ENCODE measurements around the gene ATG10. TPM values are rescaled to one million over a fixed set of nuclear protein-coding genes. Genes with fewer than 3 reads are reported as not detected.
A peak's percentile ranks its signal among the peaks of the same experiment; 100 is the strongest.
"Not testable (repeated sequence)": the region's sequence is repeated elsewhere in the genome, so short reads cannot be mapped to it uniquely, and the experiment has no call there.

ATG10 gene
- total RNA-seq, 8 experiments from 2014 or later: 4.5 to 15.9 (median 7.8) TPM

- ATAC-seq (replicated peaks in 6 of 8); H3K27ac ChIP-seq; H3K4me3 ChIP-seq; in situ Hi-C loops (cut with MboI; ENCODE audit: low pct_unique_long_range_greater_than_20kb in 2 of 9, low sequenced_read_pairs in 9 of 9, unreplicated experiment in 9 of 9): not testable (repeated sequence)
- WGBS, 10 experiments: 42 to 100% (median 91%) methylated on average over 1 to 4 of the region's 4 CpGs; no CpG with 5 or more reads in 4 of the 10 experiments
- peaks cover 3 to 11% of the 10 kb centered on the region in 2 donors for H3K4me1 ChIP-seq (replicated peaks in 1 of 2)
These were observed 301.6 kb downstream of the ATG10 start for GRCh38 chr5:82273426-82273825.

DNA sequence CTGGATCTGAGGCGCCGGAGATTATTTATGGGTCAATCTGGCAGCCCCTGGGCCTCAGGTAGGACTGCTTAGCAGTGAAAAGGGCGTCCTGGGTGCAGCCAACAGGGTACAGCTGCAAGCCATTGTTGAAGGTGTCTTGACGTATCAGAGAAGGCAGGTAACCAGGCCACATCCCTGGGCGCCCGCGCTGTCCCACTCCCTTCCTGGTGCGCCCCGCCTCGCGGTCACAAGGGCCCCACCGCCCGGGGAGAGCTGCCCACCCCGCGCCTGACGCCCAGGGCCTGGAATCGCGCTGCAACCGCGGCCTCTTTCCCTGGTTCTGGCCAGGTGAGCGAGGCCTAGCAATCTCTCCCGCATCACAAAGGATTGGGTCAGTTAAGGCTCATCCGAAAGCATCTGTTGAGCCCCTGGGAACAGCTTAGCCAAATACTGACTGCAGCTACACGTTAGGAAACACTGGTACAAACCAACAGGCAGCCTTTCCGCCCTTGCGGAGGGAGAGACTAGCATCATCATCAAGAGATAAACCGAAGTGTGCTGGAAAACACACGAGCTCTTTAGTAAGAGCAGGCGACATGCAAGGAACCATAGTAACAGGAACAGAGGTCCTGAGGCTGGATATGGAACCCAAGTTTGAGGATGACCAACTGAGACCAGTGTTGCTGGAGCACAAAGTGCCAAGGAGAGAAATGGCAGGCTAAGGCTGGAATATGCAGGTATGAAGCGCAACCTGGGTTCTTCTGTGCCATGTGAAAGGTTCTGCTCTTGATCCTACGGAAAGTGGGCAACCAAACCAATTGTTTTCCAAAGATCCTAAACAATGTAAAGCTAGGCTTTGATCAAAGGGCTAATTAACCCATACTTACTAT, 302.8 kb downstream of the ATG10 start:
- in situ Hi-C loops (cut with MboI; ENCODE audit: low pct_unique_long_range_greater_than_20kb in 2 of 9, low sequenced_read_pairs in 9 of 9, unreplicated experiment in 9 of 9): no loop called here
- H3K4me3 ChIP-seq: no peak overlapping the region
- peak in 1 of 8 experiments; percentile 4 for ATAC-seq (replicated peaks in 6 of 8)
- WGBS, 10 experiments: 90 to 100% (median 94%) methylated on average over 1 to 13 of the region's 31 CpGs; no CpG with 5 or more reads in 1 of the 10 experiments
- peaks cover 7 to 11% of the 10 kb centered on the region in 2 donors for H3K4me1 ChIP-seq (replicated peaks in 1 of 2)
- H3K27ac ChIP-seq: no peak overlapping the region

DNA sequence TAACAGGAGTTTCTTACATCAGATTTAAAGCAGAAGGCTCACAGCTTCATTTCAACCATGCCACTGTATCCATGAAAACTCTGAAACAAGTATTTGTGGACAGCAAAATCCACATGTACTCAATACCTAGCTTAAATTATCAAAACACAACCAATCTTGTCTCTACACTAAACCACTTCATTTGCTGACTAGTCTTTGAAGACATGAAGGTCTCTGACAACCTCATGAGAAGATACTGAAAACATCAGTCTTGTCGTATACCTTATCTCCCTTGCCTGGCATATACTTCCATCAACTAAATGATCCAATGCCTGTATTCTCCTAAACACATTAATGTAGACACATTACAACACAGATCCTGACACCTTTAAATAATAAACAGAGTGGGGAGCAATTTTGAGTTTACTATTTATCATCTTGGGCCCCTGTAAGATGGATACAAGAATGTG, 303.4 kb downstream of the ATG10 start:
- no peak overlapping the region for H3K27ac ChIP-seq
- ATAC-seq (replicated peaks in 6 of 8): no peak
- peaks cover 7 to 11% of the 10 kb centered on the region in 2 donors for H3K4me1 ChIP-seq (replicated peaks in 1 of 2)
- no peak overlapping the region for H3K4me3 ChIP-seq
- 86 to 100% (median 100%) methylated on average over 1 of the region's 1 CpG; no CpG with 5 or more reads in 2 of the 10 experiments for WGBS, 10 experiments
- in situ Hi-C loops (cut with MboI; ENCODE audit: low pct_unique_long_range_greater_than_20kb in 2 of 9, low sequenced_read_pairs in 9 of 9, unreplicated experiment in 9 of 9): no loop called here

DNA sequence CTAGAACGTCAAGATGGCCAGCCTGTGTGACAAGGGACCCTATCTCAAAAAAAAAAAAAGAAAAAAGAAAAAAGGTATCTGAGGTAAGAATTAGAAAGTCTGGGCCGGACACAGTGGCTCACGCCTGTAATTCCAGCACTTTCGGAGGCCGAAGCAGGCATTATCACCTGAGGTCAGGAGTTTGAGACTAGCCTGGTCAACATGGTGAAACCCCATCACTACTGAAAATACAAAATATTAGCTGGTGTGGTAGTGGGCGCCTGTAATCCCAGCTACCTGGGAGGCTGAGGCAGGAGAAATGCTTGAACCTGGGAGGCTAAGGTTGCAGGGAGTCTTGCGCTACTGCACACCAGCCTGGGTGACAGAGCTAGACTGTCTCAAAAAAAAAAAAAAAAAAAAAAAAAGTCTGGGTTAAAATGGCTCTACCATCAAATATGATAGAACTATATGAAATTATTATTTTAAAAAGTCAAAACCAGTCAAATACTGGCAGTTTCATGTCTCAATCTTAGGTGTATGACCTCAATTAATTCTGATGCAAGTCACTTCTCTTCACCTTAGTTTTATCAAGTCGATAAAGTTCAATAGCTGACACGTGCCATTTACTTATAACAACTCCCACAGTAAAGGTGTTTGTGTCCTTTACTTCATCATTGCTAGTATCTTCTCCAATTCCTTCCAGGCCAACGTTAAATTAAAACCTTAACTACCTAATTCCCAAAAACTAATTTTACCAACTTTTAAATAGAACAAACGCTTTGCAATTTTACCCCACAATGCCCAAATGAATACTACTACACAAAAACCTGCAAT, 305.2 kb downstream of the ATG10 start:
- no peak for ATAC-seq (replicated peaks in 6 of 8)
- H3K27ac ChIP-seq: peak overlapping the region in 1 of 2 donors; percentile 97

DNA sequence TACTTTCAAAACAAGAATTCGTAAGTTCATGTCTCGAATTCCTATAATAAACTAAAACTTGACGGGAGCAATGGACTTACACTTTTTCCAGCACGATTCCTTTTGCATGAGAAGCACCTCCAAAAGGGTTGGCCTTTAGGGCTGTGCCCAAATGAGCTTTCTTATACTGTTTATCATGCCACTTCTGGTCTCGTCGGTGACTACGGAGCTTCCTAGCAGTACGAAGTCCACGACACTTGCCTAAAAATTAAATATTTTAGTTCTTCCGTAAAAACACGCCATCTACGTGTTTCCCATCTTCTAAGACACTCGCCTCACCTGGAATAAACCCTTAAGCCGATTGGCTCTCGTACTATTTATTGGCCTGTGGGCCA, 305.8 kb downstream of the ATG10 start:
- Histone ChIP-seq H3K4me1 (replicated peaks in 1 of 2) (peaks cover 7 to 11% of the 10 kb centered on the region in 2 donors), H3K4me3 (peak overlapping the region; percentile 47 to 55 (median 50)), H3K27ac (peak overlapping the region; percentile 97)
- 0 to 5% (median 0%) methylated on average over 1 to 15 of the region's 15 CpGs; no CpG with 5 or more reads in 1 of the 10 experiments for WGBS, 10 experiments
- in situ Hi-C loops (cut with MboI; ENCODE audit: low pct_unique_long_range_greater_than_20kb in 2 of 9, low sequenced_read_pairs in 9 of 9, unreplicated experiment in 9 of 9): no loop called here
- ATAC-seq (replicated peaks in 6 of 8): peak in 2 of 8 experiments; percentile 2

More for the DNA sequence above, 305.2 kb downstream of the ATG10 start:
- H3K4me1 ChIP-seq (replicated peaks in 1 of 2): peaks cover 7 to 11% of the 10 kb centered on the region in 2 donors
- in situ Hi-C loops (cut with MboI; ENCODE audit: low pct_unique_long_range_greater_than_20kb in 2 of 9, low sequenced_read_pairs in 9 of 9, unreplicated experiment in 9 of 9): no loop called here
- WGBS, 10 experiments: 22 to 85% (median 62%) methylated on average over 4 to 11 of the region's 11 CpGs
- H3K4me3 ChIP-seq: peak overlapping the region; percentile 47 to 55 (median 50)

DNA sequence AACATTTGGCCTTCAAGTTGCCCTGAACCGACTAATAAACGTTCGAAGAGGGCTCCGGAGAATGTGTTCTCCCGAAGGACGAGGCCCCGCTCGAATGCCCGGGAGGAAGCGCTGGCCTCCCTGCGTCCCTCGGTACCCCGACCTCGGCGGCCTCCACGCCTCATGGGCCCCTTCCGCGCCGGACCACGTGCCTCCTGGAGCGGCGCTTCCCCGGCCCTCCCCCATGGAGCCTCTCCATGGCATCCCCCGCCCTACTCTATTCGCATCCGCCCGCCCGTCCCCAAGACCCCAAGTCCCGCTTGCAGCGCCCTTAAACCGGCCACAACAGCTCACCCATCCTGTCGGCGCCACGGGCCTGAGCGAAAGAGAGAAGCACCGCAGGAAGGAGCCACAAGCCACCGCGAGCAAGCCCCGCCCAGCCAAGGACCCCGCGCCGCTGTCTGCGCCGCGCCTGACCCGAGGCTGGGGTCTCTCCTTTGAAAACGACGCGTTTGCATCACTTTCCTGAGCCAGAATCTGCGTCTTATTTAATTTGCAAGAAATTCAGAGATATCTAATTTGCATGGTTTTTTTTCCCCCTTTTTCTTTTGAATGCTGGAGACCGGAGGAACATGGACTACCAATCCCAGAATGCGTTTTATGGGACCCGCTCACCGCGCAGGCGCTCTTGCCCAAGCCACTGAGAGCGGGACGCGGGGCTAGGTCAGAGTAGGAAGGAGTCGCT, 306.3 kb downstream of the ATG10 start, which contains the start of gene RPS23:
TSS of gene RPS23 (minus strand) at position 368 of the 724 bp plus-strand sequence. CDS start at position 337, 31 bp downstream.
- ATAC-seq (replicated peaks in 6 of 8): peak; percentile 88 to 99 (median 96)
- Histone ChIP-seq H3K4me1 (replicated peaks in 1 of 2) (peaks cover 7 to 11% of the 10 kb centered on the region in 2 donors), H3K27ac (peak within 1 kb of the TSS; percentile 97), H3K4me3 (peak within 1 kb of the TSS; percentile 47 to 55 (median 50))
- whole genome bisulfite sequencing, 10 experiments: 0 to 7% (median 0%) methylated on average over 1 to 25 of the region's 60 CpGs; no CpG with 5 or more reads in 2 of the 10 experiments
- in situ Hi-C loops (cut with MboI; ENCODE audit: low pct_unique_long_range_greater_than_20kb in 2 of 9, low sequenced_read_pairs in 9 of 9, unreplicated experiment in 9 of 9): no loop called here

DNA sequence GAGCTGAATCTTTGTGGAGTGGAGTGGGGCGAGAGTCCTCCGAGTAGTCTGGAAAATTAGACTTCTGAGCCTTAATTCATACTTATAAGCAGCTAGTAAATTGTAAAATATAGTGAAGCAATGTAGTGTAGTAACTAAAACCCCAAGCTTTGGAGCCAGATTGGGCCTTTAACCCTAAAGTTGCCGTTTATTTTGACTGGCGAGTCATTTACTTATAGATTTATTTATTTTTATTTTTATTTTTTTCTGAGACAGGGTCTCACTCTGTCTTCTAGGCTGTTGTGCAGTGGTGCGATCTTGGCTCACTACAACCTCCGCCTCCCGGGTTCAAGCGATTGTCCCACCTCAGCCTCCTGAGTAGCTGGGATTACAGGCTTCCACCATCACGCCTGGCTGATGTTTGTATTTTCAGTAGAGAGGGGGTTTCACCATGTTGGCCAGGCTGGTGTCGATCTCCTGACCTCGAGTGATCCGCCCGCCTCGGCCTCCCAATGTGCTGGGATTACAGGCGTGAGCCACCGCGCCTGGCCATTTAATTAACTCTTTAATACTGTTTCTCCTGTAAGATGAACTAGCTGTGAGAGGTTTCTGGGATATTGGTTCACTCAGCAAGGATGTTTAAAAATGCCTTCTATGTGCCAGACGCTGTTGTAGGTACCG, 307.0 kb downstream of the ATG10 start:
- in situ Hi-C loops (cut with MboI; ENCODE audit: low pct_unique_long_range_greater_than_20kb in 2 of 9, low sequenced_read_pairs in 9 of 9, unreplicated experiment in 9 of 9): no loop called here
- H3K27ac ChIP-seq: peak overlapping the region; percentile 97
- WGBS, 10 experiments: 0 to 76% (median 53%) methylated on average over 1 to 18 of the region's 19 CpGs
- peaks cover 7 to 11% of the 10 kb centered on the region in 2 donors for H3K4me1 ChIP-seq (replicated peaks in 1 of 2)
- peak overlapping the region; percentile 47 to 55 (median 50) for H3K4me3 ChIP-seq
- ATAC-seq (replicated peaks in 6 of 8): no peak

- in situ Hi-C loops (cut with MboI; ENCODE audit: low pct_unique_long_range_greater_than_20kb in 2 of 9, low sequenced_read_pairs in 9 of 9, unreplicated experiment in 9 of 9): no loop called here
- Histone ChIP-seq H3K27ac (no peak overlapping the region), H3K4me3 (no peak overlapping the region), H3K4me1 (replicated peaks in 1 of 2) (peaks cover 0 to 3% of the 10 kb centered on the region in 2 donors)
- 65 to 100% (median 90%) methylated on average over 1 to 2 of the region's 2 CpGs; no CpG with 5 or more reads in 2 of the 10 experiments for WGBS, 10 experiments
- no peak for ATAC-seq (replicated peaks in 6 of 8)
These were observed 312.1 kb downstream of the ATG10 start for GRCh38 chr5:82283893-82284292.

DNA sequence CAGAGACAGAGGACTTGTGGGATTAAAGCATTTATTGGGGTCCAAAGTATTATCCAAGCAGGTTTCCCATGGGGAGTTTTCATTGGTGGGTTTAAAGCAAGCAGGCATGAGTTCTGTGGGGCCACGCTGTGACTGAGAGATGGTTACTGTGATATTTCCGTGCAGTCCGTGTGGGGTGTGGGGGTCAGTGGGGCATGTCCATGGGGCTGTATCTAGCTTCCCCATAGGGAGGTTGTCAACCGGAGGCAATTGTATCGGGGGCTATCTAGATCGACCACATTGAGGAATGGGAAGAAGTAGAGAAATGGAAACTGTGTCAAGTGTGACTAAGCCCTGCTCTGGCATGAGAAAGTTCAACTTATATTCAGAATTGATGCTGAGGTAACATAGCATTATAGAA, 313.4 kb downstream of the ATG10 start:
- ATAC-seq (replicated peaks in 6 of 8): no peak
- H3K4me1 ChIP-seq (replicated peaks in 1 of 2): peaks cover 3 to 6% of the 10 kb centered on the region in 2 donors
- 86 to 100% (median 92%) methylated on average over 2 to 4 of the region's 6 CpGs; no CpG with 5 or more reads in 7 of the 10 experiments for WGBS, 10 experiments
- H3K4me3 ChIP-seq: no peak overlapping the region
- no peak overlapping the region for H3K27ac ChIP-seq
- in situ Hi-C loops (cut with MboI; ENCODE audit: low pct_unique_long_range_greater_than_20kb in 2 of 9, low sequenced_read_pairs in 9 of 9, unreplicated experiment in 9 of 9): no loop called here

GRCh38 chr5:82287625-82288024, 315.8 kb downstream of the ATG10 start:
- 40 to 100% (median 91%) methylated on average over 1 to 3 of the region's 3 CpGs for WGBS, 10 experiments
- peaks cover 3 to 6% of the 10 kb centered on the region in 2 donors for H3K4me1 ChIP-seq (replicated peaks in 1 of 2)
- in situ Hi-C loops (cut with MboI; ENCODE audit: low pct_unique_long_range_greater_than_20kb in 2 of 9, low sequenced_read_pairs in 9 of 9, unreplicated experiment in 9 of 9): no loop called here
- no peak for ATAC-seq (replicated peaks in 6 of 8)
- no peak overlapping the region for H3K4me3 ChIP-seq
- no peak overlapping the region for H3K27ac ChIP-seq

- Histone ChIP-seq H3K27ac (no peak overlapping the region), H3K4me3 (no peak overlapping the region), H3K4me1 (replicated peaks in 1 of 2) (peaks cover 16% of the 10 kb centered on the region in 2 donors)
- ATAC-seq (replicated peaks in 6 of 8): no peak
- in situ Hi-C loops (cut with MboI; ENCODE audit: low pct_unique_long_range_greater_than_20kb in 2 of 9, low sequenced_read_pairs in 9 of 9, unreplicated experiment in 9 of 9): no loop called here
- whole genome bisulfite sequencing, 10 experiments: 17 to 75% (median 44%) methylated on average over 1 to 2 of the region's 2 CpGs; no CpG with 5 or more reads in 3 of the 10 experiments
These were observed 318.2 kb downstream of the ATG10 start for GRCh38 chr5:82290005-82290404.

DNA sequence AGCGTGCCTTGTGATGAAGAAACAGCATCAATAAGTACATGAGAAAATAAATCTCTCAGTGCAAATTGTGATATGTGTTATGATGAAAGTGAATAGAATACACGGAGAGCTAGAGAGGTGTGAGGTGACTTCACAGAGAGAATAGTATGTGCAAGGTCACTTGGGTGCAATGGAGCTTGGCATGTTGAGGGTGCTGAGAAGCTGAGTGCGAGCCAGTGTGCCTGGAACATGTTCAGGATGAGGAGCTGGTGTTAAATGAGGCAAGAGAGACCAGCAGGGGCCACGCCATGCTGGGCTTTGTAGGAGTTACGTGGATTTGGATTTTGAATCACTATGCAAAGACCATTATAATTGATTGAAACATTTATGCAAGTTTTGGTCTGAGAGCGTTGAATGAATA, 319.1 kb downstream of the ATG10 start:
- no peak for ATAC-seq (replicated peaks in 6 of 8)
- in situ Hi-C loops (cut with MboI; ENCODE audit: low pct_unique_long_range_greater_than_20kb in 2 of 9, low sequenced_read_pairs in 9 of 9, unreplicated experiment in 9 of 9): no loop called here
- 68 to 96% (median 87%) methylated on average over 4 to 5 of the region's 6 CpGs; no CpG with 5 or more reads in 2 of the 10 experiments for WGBS, 10 experiments
- H3K4me1 ChIP-seq (replicated peaks in 1 of 2): peaks cover 16% of the 10 kb centered on the region in 2 donors
- no peak overlapping the region for H3K4me3 ChIP-seq
- no peak overlapping the region for H3K27ac ChIP-seq

Measured in motor neuron (in vitro differentiated cells).